GM12873 (cell line): ENCODE data around the gene PKNOX1.

Source experiments
- CTCF ChIP-seq: IDR thresholded peaks from 2 replicates; pipeline ENCODE4 v1.5.1; 2012; ENCODE audit warnings: low read depth, mild to moderate bottlenecking, moderate library complexity, low read length, control low read depth; ENCODE audit not compliant: insufficient read depth; ENCODE audit errors: missing control alignments

The PKNOX1 gene

DNA sequence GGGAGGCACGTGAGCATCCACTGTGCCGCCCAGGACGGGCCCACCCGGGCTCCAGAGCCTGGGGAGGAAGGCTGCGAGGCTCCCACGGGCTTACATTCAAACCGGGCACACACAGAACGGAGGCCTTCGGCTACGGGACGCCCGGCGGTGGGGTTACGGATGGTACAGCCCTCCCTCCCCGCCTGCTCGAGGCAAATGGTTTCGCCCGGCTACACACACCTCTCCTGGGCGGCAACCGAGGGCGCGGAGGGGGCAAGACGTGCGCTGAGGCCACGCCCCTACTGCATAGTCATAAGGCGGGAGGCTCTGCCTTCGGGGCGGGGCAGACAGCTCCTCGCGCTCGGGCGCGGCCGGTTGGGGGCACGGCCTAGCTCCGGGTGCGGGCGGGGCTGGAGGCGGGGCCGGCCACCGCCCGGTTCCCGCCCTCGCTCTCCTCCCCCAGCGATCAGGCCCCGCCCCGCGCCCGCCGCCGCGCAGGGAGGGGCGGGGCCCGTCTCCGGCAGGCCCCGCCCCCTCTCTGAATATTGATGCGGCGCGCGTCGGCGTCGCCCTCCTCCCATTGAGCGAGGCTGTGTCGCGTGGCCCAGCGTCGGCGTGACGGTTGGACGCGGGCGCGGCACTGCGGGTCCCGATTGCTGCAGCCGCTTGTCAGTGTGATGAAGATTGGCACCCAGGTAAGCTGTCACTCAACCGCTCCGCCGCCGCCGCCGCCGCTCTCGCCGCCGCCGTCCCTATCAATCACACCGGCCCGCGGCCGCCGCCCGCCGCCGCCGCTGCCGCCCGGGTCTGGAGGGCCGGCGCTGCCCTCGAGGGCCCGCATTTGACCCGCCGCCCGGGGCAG, at the start of gene PKNOX1:
Gene PKNOX1, plus strand, starts transcription at position 572 of the 841 bp plus-strand sequence. CDS start 29,820 bp downstream, outside the sequence.
- no peak for TF ChIP-seq CTCF

GRCh38 chr21:42925114-42925926, 49.0 kb upstream of the PKNOX1 start, which contains the start of gene ERVH48-1:
Gene ERVH48-1 (minus strand): TSS chr21:42925630. CDS start chr21:42919006, 6,624 bp downstream.
- TF ChIP-seq CTCF: no peak

GRCh38 chr21:42929969-42930368, 44.4 kb upstream of the PKNOX1 start:
- no peak for TF ChIP-seq CTCF

GRCh38 chr21:42931560-42932235, 42.7 kb upstream of the PKNOX1 start:
- TF ChIP-seq CTCF: no peak

DNA sequence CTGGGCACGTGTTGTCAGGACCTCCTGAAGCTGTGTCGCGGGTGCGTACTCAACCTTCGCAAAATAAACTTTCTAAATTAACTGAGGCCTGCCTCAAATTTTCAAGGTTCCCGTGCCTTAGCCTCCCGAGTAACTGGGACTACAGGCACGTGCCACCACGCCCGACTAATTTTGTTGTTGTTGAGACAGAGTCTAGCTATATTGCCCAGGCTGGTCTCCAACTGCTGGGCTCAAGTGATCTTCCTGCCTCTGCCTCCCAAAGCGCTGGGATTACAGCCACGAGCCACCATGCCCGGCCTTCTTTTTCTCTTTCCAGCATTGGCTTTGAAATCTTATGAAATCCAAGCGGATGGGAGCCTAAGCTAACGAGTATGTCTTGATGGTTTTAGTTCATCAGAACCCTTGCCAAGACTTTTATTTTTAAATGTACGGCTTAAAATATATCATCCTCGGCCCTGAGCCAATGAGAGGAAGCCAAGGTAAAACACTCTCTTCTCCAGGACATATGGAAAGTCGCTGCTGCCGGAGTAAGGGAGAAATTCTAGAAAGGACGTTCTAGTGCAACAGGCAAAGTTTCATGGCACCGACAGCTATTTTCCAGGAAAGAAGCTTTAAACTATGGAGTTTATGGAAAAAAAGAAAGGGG, 36.3 kb upstream of the PKNOX1 start:
- TF ChIP-seq CTCF: no peak

DNA sequence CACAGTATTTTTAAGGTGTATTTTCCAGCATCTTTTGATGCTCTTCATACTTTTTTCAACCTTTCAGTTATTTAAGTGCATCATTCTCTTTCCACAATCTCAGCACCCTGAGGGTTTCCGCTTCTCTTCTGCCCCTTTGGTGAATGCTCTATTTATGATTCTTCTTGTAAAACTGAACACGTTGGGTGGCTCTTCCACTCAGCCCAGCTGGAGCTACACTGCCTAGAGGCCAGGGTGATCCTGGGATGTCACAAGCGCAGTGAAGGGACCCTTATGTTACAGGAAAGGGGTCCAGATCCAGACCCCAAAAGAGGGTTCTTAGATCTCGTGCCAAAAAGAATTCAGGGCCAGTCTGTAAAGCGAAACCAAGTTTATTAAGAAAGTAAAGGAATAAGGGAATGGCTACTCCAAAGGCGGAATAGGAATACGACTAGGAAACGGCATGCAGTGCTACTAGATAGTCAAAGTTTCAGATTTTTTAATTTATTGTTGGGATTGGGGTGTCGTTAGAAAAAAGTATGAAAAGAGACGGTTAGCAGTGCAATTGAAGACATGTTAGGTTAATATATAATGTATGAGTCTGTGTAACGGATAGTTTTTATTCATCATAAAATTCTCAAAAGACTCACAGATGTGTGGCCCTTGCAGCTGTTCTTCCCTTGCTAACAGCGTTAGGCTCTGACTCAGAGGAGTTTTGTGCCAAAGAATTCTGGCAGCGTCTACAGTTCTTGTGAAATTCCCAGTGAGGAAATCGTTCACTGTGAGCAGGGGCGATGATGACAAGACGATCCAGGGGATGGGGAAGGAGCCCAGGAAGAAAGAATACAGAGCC, 34.6 kb upstream of the PKNOX1 start:
- no peak for TF ChIP-seq CTCF
